HG02938 (cell line): Measurements from ENCODE around the gene MYBPH.

Experiments
- ATAC-seq: cut with Tn5 transposase; IDR thresholded peaks from one replicate; pipeline ENCODE4 v1.9.1; 2021; ENCODE audit warnings: mild to moderate bottlenecking, moderate library complexity; ENCODE audit not compliant: unreplicated experiment

MYBPH gene

DNA sequence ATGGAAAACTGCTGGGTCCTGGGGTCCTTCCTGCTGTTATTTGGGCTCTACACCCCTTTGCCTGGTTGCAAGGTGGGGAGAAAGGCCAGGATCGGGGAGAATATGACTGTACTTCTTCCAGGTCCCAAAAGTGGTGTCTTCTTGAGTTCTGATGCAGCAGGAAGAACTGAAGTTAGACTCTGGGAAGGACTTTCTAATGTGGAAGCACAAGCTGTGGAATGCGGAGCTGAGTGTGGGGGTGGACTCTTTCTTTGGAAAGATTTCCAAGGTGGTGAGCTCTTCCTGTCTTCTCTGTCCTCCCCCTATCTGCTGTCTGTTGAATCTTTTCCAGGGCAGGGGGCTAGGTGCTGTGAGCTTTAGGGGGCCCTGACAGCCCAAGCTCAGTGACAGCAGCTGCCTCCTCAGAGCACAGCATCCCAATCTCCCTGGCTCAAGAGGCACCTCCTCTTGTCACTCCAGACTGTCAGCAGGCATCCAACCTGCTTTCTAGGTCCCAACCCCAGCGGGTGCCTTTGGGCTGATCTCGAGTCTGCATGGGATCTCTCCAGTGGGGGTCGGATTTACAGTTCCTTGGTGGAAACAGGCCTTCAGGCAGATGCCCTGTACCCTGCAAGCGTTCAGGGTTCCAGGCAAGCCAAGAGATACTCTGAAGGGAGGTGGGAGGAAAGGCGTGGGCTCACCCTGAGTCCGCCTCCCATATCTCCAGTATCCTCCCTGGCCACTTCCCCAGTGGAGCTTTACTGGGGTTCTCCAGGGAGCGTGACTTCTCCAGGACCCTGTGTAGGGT lies 24.9 kb downstream of the MYBPH start:
- ATAC-seq = no peak

DNA sequence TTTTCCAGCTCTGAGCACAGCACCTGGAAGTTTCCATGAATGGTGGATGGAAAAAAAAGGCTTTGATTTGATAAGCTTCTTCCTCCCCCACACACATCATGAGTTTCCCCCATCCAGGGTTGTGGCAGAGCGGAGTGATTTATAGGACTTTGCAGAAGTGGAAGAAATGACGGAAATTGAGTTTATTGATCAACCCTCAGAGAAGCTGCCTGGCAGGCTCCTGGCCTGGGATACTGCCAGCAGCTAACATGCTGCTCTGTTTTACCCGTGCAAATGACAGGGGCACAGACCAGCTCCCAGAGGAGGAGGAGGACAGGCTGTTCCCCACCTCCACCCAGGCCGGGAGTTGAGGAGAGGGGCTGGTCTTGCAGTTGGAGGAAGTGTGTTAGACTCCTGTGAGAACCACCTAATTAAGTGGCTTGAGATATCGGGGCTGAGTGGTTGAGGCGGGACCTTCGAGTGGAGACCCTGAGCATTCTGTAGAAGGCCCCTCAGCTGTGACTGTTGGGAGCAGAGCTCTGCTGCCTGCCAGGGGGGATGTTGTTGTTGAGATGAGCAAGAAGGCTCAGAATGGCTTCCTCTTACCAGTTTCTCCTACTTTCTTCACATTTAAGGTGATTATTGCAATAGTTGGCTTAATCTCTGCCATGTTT lies 26.3 kb downstream of the MYBPH start:
- no peak for ATAC-seq

- ATAC-seq = no peak
Observed at GRCh38 chr1:203148579-203148978, 27.0 kb downstream of the MYBPH start.

GRCh38 chr1:203148127-203148526 lies 27.5 kb downstream of the MYBPH start:
- ATAC-seq = no peak

GRCh38 chr1:203147376-203147775 lies 28.2 kb downstream of the MYBPH start:
- no peak for ATAC-seq

- no peak for ATAC-seq
Observed at GRCh38 chr1:203146537-203146936, 29.1 kb downstream of the MYBPH start.

DNA sequence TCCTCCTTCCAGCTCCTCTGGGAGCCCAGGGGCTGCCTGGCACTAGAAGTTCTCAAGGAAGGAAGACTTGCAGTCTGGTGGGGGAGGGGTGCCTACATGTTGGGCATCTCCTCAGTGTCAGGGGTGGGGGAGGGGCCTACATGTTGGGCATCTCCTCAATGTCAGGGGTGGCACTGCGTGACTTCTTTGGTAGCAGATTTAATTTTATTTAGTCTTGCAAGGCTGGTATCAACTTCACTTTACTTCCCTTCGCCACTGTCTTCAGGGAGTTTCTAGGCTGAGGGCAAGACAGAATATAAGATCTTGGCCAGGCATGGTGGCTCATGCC lies 29.6 kb downstream of the MYBPH start:
- no peak for ATAC-seq

DNA sequence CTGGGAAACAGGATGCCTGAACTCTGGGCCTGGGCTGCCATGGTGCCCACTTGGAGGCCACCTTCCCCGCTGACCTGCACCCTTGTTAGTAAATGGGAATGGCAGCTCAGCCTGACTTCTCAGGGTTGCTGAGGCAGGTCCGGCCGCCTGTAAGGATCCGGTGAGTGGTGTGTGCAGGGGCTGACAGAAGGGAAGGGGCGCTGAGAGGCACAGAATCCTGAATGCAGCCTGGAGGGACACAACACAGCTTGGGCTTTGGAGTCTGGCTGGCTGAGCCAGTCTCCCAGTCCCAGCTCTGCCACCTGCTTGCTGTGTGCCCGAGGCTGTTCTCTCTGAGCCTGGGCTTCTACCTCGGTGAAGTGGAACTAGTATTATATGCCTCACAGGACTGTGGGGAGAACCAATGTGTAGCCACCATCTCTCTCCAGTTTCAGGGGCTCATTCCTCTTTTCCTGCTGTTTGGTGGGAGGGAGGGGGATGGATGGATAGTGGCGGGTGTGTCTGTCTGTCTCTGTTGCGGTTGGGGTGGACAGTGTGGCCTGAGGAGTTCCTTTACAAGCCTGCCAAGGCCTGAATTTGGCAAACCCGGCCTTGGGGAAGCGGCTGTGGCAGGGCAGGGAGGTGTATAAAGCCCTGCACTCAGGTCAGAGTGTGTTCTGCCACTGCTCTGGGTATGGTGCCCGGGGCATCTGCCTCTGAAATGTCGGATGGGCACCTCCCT lies 30.1 kb downstream of the MYBPH start:
- ATAC-seq = no peak

GRCh38 chr1:203144661-203145060 lies 31.0 kb downstream of the MYBPH start:
- no peak for ATAC-seq

GRCh38 chr1:203143641-203144040 lies 32.0 kb downstream of the MYBPH start:
- ATAC-seq = no peak

DNA sequence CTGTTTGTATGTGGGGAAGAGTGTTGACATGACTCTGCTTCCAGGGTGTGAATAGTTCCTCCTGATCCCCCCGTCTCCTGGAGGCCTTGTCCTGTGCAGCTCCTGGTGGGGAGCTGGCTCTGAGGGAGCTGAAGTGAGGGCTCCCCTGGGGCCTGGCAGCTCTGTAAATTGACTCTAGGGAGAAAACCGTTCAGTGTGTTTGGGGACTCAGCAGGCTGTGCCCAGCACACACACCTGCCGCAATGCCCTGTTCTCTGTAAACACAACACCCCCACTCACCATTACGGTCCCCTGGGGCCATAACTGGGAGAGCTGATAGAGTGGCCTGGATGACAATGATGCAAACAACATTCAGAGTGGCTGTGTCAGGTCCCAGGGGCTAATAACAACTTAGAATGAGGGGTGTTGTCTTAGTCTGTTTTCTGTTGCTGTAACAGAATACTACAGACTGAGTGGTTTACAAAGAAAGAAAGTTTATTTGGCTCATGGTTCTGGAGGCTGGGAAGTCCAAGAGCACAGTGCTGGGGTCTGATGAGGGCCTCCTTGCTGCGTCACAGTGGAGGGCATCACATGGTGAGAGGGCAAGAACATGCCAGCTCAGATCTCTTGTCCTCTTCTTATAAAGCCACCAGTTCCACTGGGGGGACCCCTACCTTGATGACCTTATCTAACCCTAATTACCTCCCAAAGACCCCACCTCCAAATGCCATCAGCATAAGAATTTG lies 32.8 kb downstream of the MYBPH start:
- ATAC-seq = no peak

DNA sequence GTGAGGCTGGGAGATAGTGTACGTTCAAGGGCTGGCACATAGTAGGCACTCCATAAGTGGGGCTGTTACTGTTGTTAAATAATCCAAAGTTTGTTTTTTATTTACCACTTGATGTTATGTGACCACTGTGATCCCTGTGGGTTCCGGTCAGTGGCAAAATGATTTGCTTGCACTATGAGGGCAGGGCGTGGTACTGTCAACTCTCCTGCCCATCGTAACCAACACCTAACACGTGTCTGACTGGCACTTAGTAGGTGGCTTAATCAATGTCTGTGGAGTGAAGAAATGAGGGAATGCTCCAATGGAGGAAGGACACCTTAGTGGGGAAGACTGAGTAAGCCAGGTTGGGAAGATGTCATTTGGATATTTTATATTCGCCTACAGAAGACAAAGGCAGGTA lies 33.5 kb downstream of the MYBPH start:
- ATAC-seq = no peak

- ATAC-seq = no peak
Observed at GRCh38 chr1:203140743-203141520, 34.7 kb downstream of the MYBPH start.

DNA sequence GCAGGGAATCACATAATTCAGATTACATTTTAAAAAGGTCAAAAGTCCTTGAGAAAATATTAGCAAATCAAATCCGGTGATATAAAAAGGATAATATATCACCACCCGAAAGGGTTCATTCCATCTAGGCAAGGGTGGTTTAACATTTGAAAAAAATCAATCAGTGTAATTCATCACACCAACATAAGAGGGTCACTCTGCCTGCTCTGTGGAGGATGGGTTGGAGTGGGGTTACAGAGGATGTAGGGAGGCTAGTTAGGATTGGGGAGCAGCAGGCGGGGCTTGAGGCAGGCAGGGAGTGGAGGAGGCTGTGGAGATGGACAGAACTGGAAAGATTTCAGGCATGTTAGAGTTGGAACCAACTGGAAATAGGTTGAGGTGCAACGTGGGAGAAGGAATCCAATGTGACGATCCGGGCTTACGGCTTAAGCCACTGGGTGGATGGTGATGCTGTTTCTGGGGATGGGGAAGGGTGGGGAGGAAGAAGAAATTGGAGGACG lies 35.6 kb downstream of the MYBPH start:
- no peak for ATAC-seq

DNA sequence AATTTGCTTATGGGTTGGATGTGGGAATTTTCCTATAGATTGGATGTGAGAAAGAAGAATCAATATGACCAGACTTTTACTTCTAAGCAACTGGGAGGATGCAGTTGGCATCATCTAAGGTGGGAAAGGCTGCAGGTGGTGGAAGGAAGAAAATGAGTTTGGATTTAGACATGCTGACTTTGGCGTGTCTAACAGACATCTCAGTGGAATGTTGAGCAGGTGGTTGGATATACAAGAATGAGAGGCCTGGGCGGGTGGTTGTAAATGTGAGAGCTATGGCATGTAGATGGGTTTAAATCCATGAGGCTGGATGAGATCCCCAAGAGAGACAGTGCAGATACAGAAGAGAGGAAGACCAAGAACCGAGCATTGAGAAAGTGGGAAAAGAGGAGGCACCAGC lies 37.6 kb downstream of the MYBPH start:
- ATAC-seq = no peak

DNA sequence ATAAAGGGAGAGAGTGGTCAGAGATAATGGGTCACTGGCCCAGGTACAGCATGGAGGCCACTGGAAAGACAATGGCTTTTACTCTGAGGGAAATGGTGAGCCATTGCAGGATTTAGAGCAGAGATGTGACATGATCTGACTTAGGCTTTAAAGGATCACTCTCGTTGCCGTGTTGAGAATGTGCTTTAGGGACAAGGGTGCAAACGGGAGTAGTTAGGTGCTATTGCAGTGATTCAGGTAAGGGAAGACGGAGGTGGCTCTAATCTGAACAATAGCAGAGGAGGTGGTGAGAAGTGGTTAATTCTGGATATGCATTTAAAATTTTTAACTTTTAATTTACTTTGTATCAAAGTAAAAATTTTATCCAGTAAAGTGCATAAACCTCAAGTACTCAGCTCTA lies 38.3 kb downstream of the MYBPH start:
- ATAC-seq = no peak

- no peak for ATAC-seq
Observed at GRCh38 chr1:203136409-203137042, 39.1 kb downstream of the MYBPH start.

DNA sequence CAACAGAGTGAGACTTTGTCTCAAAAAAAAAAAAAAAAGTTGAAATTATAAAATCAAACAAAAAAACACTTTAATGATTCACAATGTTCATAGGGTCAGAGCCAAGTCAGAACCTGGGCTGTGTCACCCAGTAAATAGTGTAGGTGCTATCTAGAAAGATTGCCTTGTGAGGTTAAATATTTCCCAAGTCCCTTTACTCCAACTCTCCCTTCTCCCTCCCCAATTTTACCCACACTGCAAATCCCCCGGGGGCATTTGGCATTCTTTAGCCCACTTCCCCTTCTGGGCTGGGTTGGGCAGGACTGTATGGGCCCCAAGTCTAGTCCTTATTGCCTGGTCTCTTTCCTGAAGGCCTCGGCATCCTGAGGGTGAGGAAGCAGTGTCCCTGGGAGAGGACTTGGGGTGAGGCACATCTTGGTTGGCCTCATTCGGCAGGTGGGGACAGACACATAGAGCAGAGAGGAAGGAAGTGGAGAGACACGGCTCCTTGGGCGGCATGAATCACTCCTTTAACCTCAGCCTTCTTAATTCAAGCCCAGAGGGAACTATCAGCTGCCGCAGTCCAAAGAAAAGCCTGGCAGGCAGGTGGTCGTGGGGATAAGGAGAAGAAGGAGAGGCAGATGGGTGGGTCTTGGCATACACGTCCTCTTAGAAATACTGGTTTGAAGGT lies 39.9 kb downstream of the MYBPH start:
- no peak for ATAC-seq

DNA sequence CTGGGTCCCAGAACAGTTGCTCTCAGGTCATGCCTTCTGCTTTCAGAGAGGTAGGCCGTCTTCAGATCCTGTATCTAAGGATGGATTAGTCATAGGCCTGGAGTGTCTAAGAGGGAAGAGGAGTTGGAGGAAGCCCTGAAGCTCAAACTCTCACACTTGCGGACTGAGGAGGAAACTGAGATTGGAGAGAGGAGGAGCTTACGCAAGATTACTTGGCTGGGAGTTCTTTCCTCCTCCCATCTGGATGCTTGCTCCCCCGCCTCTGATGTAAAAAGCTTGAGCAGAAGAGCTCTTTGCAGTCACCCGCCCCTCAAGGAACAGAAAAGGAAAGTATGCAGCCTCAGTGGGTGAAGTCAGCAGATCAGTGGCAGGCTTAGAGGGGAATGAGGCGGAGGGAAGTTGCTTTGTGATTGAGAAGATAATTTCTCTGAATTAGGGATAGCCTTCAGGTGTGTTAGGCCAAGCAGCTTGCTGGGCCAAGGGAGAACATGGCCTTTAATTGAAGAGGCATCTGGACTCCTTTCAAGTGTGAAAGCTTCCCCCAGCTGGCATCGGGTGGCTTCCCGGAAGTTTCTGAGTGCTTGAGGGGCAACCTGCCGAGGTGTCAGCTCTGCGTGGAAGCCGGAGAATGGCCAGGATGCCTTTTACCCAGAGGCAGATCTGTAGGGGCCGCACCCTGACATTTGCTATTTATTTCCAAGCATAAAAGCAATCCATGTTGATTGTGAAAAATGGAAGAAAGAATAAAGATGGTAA lies 41.5 kb downstream of the MYBPH start:
- ATAC-seq = no peak
